Loucy (cell line): ENCODE measurements around the gene SETBP1.
A peak's percentile ranks its signal among the peaks of the same experiment; 100 is the strongest.

Source experiments
- H2AFZ ChIP-seq: fragments of 200-600 bp; sonication (generic); 2 replicates; pipeline ENCODE4 v1.6.0; 2016; ENCODE audit warnings: antibody characterized with exemption, mild to moderate bottlenecking, low read length, moderate library complexity
- H3F3A ChIP-seq: fragments of 200-600 bp; 2 replicates; pipeline ENCODE4 v1.6.0; 2016; ENCODE audit warnings: antibody characterized with exemption, low read depth, mild to moderate bottlenecking
- H3K27me3 ChIP-seq: fragments of 200-600 bp; sonication (generic); 2 replicates; pipeline ENCODE4 v1.6.1; 2014; ENCODE audit warnings: low read length, mild to moderate bottlenecking; ENCODE audit not compliant: insufficient read depth, poor library complexity, severe bottlenecking
- H3K36me3 ChIP-seq: fragments of 200-600 bp; sonication (generic); 2 replicates; pipeline ENCODE4 v1.6.1; 2016; ENCODE audit warnings: low read length; ENCODE audit not compliant: insufficient read depth
- H3K4me1 ChIP-seq: fragments of 200-600 bp; sonication (generic); 2 replicates; pipeline ENCODE4 v1.5.1; 2014; ENCODE audit warnings: low read length, mild to moderate bottlenecking; ENCODE audit not compliant: insufficient read depth, poor library complexity, severe bottlenecking
- H3K4me2 ChIP-seq: fragments of 200-600 bp; sonication (generic); 2 replicates; pipeline ENCODE4 v1.6.0; 2014; ENCODE audit warnings: antibody characterized with exemption, low read length, low read depth, mild to moderate bottlenecking; ENCODE audit not compliant: poor library complexity, severe bottlenecking
- H3K4me3 ChIP-seq: fragments of 200-600 bp; sonication (generic); 2 replicates; pipeline ENCODE4 v1.5.1; 2014; ENCODE audit warnings: low read length, mild to moderate bottlenecking, mixed read lengths; ENCODE audit not compliant: poor library complexity, severe bottlenecking
- H3K79me2 ChIP-seq: fragments of 200-600 bp; sonication (generic); 2 replicates; pipeline ENCODE4 v1.6.1; 2014; ENCODE audit warnings: low read length; ENCODE audit not compliant: insufficient read depth
- H3K9ac ChIP-seq: fragments of 200-600 bp; sonication (generic); 2 replicates; pipeline ENCODE4 v1.6.0; 2014; ENCODE audit warnings: mild to moderate bottlenecking, low read depth, low read length, moderate library complexity; ENCODE audit not compliant: poor library complexity, severe bottlenecking
- H3K9me2 ChIP-seq: fragments of 200-600 bp; sonication (generic); replicated peaks from 2 replicates; pipeline ENCODE4 v1.6.1; 2016; ENCODE audit warnings: low read depth, low read length, mixed read lengths
- H3K9me3 ChIP-seq: fragments of 200-600 bp; sonication (generic); 2 replicates; pipeline ENCODE4 v1.6.1; 2014; ENCODE audit warnings: mild to moderate bottlenecking, antibody characterized with exemption, low read length, low read depth; ENCODE audit not compliant: insufficient read depth
- H4K20me1 ChIP-seq: fragments of 200-600 bp; sonication (generic); 2 replicates; pipeline ENCODE4 v1.6.0; 2014; ENCODE audit warnings: antibody characterized with exemption, low read length, mild to moderate bottlenecking; ENCODE audit not compliant: insufficient read depth, poor library complexity, severe bottlenecking
- EZH2phosphoT487 ChIP-seq: fragments of 200-600 bp; IDR thresholded peaks from 2 replicates; pipeline ENCODE4 v1.6.1; 2018; ENCODE audit warnings: antibody characterized with exemption, mild to moderate bottlenecking, moderate library complexity, borderline replicate concordance
- TF ChIP-seq, protein P1 (sequence below): fragments of 200-600 bp; sonication (generic); conservative IDR thresholded peaks from 2 replicates; pipeline ENCODE4 v1.5.1; 2014; ENCODE audit warnings: mild to moderate bottlenecking, antibody characterized with exemption, low read length

SETBP1 gene

DNA sequence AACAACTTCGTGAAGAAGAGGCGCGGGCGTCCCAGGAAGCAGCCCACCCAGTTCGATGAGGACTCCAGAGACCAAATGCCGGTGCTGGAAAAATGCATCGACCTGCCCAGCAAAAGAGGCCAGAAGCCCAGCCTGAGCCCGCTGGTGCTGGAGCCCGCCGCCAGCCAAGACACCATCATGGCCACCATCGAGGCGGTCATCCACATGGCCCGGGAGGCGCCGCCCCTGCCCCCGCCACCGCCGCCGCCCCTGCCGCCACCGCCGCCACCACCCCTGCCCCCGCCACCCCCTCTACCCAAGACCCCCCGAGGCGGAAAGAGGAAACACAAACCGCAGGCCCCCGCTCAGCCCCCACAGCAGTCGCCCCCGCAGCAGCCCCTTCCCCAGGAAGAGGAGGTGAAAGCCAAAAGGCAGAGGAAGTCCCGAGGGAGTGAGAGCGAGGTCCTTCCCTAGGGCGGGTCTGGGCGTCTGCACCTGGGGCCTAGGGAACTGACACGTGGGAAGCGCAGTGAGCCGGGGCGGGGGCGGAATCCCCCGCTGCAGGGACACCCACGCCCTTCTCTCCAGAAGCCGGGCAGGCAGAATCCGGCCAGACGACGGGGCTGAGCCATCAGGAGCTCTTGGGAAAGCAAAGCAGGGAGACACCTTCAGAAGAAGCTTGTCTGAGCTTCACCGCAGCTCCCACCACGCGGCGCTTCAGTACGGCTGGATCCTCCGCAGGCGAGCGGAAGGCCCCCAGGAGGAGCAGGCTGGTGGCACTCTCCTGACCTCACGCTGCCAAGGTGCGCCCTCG, 382.8 kb downstream of the SETBP1 start:
- H2AFZ ChIP-seq, result no peak overlapping the region

DNA sequence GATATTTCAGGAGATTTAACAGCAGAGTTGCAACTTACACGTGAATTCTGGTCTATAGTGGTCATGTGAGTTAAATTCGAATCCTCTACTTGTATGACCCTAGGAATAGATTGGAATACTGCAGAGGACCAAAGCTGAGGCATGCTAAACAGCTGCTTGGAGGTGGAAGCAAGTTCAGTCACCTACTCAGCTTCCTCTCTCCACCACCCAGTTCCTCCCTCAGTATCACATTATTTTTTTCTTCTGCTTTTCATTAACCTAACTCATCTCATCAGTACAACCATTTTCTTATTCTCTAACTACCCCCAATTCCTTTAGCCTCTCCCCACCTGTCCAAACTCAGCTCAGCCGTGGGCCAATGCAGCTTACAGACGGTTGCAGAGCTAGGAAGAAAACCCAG, 385.5 kb downstream of the SETBP1 start:
- H3K79me2 ChIP-seq, result no peaks in the 10 kb centered on the region
- no peaks in the 10 kb centered on the region for H4K20me1 ChIP-seq
- no peaks in the 10 kb centered on the region for H3K9me2 ChIP-seq
- TF ChIP-seq, protein P1, sequence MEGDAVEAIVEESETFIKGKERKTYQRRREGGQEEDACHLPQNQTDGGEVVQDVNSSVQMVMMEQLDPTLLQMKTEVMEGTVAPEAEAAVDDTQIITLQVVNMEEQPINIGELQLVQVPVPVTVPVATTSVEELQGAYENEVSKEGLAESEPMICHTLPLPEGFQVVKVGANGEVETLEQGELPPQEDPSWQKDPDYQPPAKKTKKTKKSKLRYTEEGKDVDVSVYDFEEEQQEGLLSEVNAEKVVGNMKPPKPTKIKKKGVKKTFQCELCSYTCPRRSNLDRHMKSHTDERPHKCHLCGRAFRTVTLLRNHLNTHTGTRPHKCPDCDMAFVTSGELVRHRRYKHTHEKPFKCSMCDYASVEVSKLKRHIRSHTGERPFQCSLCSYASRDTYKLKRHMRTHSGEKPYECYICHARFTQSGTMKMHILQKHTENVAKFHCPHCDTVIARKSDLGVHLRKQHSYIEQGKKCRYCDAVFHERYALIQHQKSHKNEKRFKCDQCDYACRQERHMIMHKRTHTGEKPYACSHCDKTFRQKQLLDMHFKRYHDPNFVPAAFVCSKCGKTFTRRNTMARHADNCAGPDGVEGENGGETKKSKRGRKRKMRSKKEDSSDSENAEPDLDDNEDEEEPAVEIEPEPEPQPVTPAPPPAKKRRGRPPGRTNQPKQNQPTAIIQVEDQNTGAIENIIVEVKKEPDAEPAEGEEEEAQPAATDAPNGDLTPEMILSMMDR, result no peak
- TF ChIP-seq EZH2phosphoT487, result no peak
- H3K4me2 ChIP-seq, result peak overlapping the region; percentile 52
- H2AFZ ChIP-seq, result no peak overlapping the region
- peak overlapping the region; percentile 63 for H3K9ac ChIP-seq
- no peaks in the 10 kb centered on the region for H3K27me3 ChIP-seq
- H3K4me3 ChIP-seq, result peak overlapping the region; percentile 8
- peaks cover 11% of the 10 kb centered on the region; the same call in 1 of the 2 replicates for H3F3A ChIP-seq
- H3K4me1 ChIP-seq, result peaks cover 65% of the 10 kb centered on the region
- H3K9me3 ChIP-seq, result no peaks in the 10 kb centered on the region
- H3K36me3 ChIP-seq, result peaks cover 9% of the 10 kb centered on the region; the same call in 1 of the 2 replicates

More for the DNA sequence above, 382.8 kb downstream of the SETBP1 start:
- no peak overlapping the region for H3K4me3 ChIP-seq
- TF ChIP-seq, protein P1, result no peak
- TF ChIP-seq EZH2phosphoT487, result no peak
- H3K4me2 ChIP-seq, result no peak overlapping the region
- H3F3A ChIP-seq, result peaks cover 11% of the 10 kb centered on the region; the same call in 1 of the 2 replicates
- H3K27me3 ChIP-seq, result no peaks in the 10 kb centered on the region
- H3K9me2 ChIP-seq, result no peaks in the 10 kb centered on the region
- no peak overlapping the region for H3K9ac ChIP-seq
- no peaks in the 10 kb centered on the region for H3K79me2 ChIP-seq
- H3K9me3 ChIP-seq, result no peaks in the 10 kb centered on the region
- peaks cover 9% of the 10 kb centered on the region; the same call in 1 of the 2 replicates for H3K36me3 ChIP-seq
- no peaks in the 10 kb centered on the region for H4K20me1 ChIP-seq
- H3K4me1 ChIP-seq, result peaks cover 84% of the 10 kb centered on the region

DNA sequence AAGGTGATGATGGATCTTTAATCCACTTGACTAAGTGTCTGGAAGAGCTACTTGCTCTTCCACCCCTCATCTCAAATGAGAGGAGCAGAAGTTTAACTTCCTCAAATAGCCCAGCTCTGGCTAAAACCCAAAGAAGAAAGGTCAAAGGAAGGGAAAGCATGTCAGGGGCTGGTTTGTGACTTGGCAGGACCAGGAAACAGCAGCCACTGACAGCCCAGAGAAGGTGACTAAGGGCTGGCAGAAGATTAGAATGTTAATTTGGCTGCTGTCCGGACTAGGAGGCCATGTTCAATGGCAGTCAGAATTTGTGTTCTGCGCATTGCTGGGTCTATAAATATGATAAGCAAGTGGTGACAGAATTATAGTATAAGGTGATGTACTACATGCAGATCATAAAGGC, 386.2 kb downstream of the SETBP1 start:
- Histone ChIP-seq H3K4me3 (peak overlapping the region; percentile 8), H3K4me1 (peaks cover 59% of the 10 kb centered on the region), H4K20me1 (no peaks in the 10 kb centered on the region), H3K27me3 (no peaks in the 10 kb centered on the region), H3K79me2 (no peaks in the 10 kb centered on the region), H3K9ac (peak overlapping the region; percentile 63), H3K4me2 (peak overlapping the region; percentile 52), H3K9me3 (no peaks in the 10 kb centered on the region), H3K9me2 (no peaks in the 10 kb centered on the region), H3K36me3 (peaks cover 9% of the 10 kb centered on the region; the same call in 1 of the 2 replicates), H3F3A (peaks cover 8% of the 10 kb centered on the region; the same call in 1 of the 2 replicates), H2AFZ (no peak overlapping the region)
- no peak for TF ChIP-seq EZH2phosphoT487
- TF ChIP-seq, protein P1, result no peak
